Measurements from ENCODE around the gene P2RX2. TPM values are rescaled to one million over a fixed set of nuclear protein-coding genes. Genes with fewer than 3 reads are reported as not detected.

P2RX2 gene
- total and polyA plus RNA-seq, 2 experiments from 2014 or later = not detected

DNA sequence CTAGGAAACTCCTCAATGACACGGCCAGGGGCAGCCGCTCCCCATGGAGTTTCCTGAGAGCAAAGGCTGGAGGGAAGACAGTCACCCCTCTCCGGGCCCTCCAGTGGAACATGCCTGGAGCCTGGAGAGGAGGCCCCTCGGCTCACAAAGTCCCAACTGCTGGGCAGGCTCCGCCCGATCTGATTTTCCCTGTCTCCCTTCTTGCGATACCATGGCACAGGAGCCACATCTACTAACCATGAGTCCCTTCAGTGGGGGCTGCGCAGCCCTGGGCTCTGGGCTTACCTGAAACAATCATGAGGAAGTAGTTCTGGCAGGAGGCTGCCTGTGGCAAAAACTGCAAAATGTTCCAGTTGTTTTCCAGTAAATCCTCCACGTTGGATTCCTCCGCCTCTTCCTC is 15.3 kb downstream of the P2RX2 start:
- H3K4me1 ChIP-seq (ENCODE audit: insufficient read depth) = no peaks in the 10 kb centered on the region
- no peak overlapping the region for H3K4me2 ChIP-seq
- peak; percentile 5 for DNase-seq (ENCODE audit: low spot score)
- no peak overlapping the region for H3K27ac ChIP-seq
- no peaks in the 10 kb centered on the region for H3K79me2 ChIP-seq
- H3K27me3 ChIP-seq = no peaks in the 10 kb centered on the region
- TF ChIP-seq EZH2phosphoT487 (IDR thresholded peaks at IDR 0.05; ENCODE audit: low read depth, severe bottlenecking, unreplicated experiment) (no peak), EZH2 (IDR thresholded peaks at IDR 0.05; ENCODE audit: borderline replicate concordance) (no peak)
- H3K36me3 ChIP-seq (replicated peaks; ENCODE audit: insufficient read depth, low read depth) = no peaks in the 10 kb centered on the region
- no peak overlapping the region for H2AFZ ChIP-seq
- H3K9me3 ChIP-seq (ENCODE audit: low read depth) = no peaks in the 10 kb centered on the region
- no peaks in the 10 kb centered on the region for H3K9me2 ChIP-seq (replicated peaks; ENCODE audit: insufficient read depth)
- no peaks in the 10 kb centered on the region for H4K20me1 ChIP-seq (ENCODE audit: insufficient read depth, poor library complexity, severe bottlenecking)
- no peak overlapping the region for H3K4me3 ChIP-seq
- 92% methylated on average over 10 of the region's 10 CpGs for WGBS (ENCODE audit: low lambda C conversion rate, missing lambda C conversion rate)

DNA sequence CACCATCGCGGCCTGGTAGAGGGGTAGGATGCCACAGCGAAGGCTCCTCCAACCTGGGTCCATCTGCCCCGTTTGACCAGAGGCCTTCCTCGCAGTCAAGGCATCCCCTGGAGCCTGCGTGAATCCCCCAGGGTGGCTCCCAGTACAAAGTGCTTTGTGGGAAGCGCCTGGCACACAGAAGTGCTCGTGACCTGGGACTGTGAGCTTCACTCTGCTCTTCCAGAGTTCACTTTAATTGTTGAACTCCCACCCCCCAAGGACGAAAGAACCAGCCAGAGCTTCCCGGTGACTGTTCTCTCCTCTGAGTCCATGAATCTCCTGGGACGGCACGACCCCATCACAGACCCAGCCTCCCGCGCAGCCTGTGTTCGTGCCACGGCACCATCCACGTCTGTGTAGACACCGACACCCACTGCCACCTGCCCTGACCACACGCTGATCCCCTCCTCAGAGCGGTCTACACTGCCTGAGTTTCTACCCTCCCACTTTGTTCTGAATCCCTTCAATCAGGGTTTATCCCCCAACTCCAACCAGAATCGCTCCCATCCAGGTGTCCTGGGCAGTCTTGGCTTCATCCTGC is 15.9 kb downstream of the P2RX2 start:
- no peak for DNase-seq (ENCODE audit: low spot score)
- Histone ChIP-seq H3K27me3 (no peaks in the 10 kb centered on the region), H3K4me2 (no peak overlapping the region), H3K27ac (no peak overlapping the region), H3K79me2 (no peaks in the 10 kb centered on the region), H3K4me3 (no peak overlapping the region), H3K9me2 (replicated peaks; ENCODE audit: insufficient read depth) (no peaks in the 10 kb centered on the region), H3K9me3 (ENCODE audit: low read depth) (no peaks in the 10 kb centered on the region), H4K20me1 (ENCODE audit: insufficient read depth, poor library complexity, severe bottlenecking) (no peaks in the 10 kb centered on the region), H3K4me1 (ENCODE audit: insufficient read depth) (no peaks in the 10 kb centered on the region), H3K36me3 (replicated peaks; ENCODE audit: insufficient read depth, low read depth) (no peaks in the 10 kb centered on the region), H2AFZ (no peak overlapping the region)
- no peak for TF ChIP-seq EZH2 (IDR thresholded peaks at IDR 0.05; ENCODE audit: borderline replicate concordance)
- no peak for TF ChIP-seq EZH2phosphoT487 (IDR thresholded peaks at IDR 0.05; ENCODE audit: low read depth, severe bottlenecking, unreplicated experiment)
- TF ChIP-seq, protein P1, sequence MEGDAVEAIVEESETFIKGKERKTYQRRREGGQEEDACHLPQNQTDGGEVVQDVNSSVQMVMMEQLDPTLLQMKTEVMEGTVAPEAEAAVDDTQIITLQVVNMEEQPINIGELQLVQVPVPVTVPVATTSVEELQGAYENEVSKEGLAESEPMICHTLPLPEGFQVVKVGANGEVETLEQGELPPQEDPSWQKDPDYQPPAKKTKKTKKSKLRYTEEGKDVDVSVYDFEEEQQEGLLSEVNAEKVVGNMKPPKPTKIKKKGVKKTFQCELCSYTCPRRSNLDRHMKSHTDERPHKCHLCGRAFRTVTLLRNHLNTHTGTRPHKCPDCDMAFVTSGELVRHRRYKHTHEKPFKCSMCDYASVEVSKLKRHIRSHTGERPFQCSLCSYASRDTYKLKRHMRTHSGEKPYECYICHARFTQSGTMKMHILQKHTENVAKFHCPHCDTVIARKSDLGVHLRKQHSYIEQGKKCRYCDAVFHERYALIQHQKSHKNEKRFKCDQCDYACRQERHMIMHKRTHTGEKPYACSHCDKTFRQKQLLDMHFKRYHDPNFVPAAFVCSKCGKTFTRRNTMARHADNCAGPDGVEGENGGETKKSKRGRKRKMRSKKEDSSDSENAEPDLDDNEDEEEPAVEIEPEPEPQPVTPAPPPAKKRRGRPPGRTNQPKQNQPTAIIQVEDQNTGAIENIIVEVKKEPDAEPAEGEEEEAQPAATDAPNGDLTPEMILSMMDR (IDR thresholded peaks at IDR 0.05; ENCODE audit: poor library complexity) = no peak
- WGBS (ENCODE audit: low lambda C conversion rate, missing lambda C conversion rate) = 97% methylated on average over 21 of the region's 21 CpGs

DNA sequence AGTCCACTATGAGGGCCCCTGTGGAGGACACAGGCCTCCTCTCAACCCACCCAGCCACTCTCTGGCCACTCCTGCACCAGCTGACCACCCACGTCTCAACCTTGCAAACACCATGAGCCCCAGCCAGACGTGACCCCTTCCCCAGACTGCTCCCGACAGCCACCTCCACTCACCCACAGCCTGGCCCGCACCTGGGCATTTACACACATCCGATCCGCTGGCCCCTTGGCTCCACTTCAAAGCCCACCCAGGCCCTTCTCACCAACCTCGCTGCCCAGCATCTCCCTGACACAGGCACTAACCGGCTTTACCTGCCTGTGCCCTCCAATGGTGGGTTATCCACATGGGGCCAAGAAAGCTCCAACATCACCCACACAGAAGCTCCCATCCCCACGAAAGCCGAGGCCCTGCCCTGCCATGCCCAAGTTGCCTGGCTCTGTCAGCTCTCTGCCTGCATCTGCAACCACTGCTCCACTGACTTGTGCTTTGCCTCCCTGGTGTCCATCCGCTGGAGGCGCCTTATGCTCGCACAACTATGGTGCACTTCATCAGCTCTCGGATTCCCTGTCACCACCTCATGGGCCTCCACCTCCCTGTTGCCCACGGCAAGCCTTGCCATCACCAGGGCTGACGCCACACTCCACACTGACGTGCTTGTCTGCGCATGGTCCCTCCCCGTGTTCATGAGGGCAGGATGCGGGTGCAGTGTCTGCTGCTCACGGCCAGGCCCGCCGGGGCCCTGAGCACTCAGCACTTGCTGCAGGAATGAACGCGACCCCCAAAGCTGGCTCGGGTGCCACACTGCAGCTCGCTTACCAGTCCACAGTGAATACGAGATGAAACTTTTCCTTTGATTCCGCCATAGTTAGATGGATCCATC is 16.7 kb downstream of the P2RX2 start:
- DNase-seq (ENCODE audit: low spot score) = no peak
- Histone ChIP-seq H3K4me1 (ENCODE audit: insufficient read depth) (no peaks in the 10 kb centered on the region), H3K9me3 (ENCODE audit: low read depth) (no peaks in the 10 kb centered on the region), H3K4me3 (no peak overlapping the region), H3K79me2 (no peaks in the 10 kb centered on the region), H3K36me3 (replicated peaks; ENCODE audit: insufficient read depth, low read depth) (no peaks in the 10 kb centered on the region), H2AFZ (no peak overlapping the region), H3K27me3 (no peaks in the 10 kb centered on the region), H3K27ac (no peak overlapping the region), H3K4me2 (no peak overlapping the region), H3K9me2 (replicated peaks; ENCODE audit: insufficient read depth) (no peaks in the 10 kb centered on the region), H4K20me1 (ENCODE audit: insufficient read depth, poor library complexity, severe bottlenecking) (no peaks in the 10 kb centered on the region)
- 97% methylated on average over 29 of the region's 29 CpGs for WGBS (ENCODE audit: low lambda C conversion rate, missing lambda C conversion rate)
- TF ChIP-seq EZH2 (IDR thresholded peaks at IDR 0.05; ENCODE audit: borderline replicate concordance) (no peak), EZH2phosphoT487 (IDR thresholded peaks at IDR 0.05; ENCODE audit: low read depth, severe bottlenecking, unreplicated experiment) (no peak)
- TF ChIP-seq, protein P1 (IDR thresholded peaks at IDR 0.05; ENCODE audit: poor library complexity) = no peak

DNA sequence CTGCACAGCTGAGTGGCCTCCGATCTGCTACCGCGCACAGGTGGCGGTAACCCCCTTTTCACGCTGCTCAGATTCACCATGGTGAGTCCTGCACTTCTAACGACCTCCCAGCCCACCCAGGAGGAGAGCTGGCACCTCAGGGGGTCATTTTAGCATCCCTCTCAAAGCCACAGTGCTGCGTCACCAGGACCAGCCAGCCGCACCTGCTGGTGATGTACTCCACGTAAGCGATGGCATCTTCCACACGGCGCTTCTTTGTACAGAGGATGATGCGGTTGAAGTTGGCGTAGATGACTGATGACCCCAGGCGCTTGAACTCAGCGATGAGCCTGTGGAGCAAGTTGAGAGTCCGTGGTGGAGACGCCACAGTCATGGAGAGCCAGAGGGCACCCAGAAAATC is 19.2 kb downstream of the P2RX2 start:
- Histone ChIP-seq H3K4me2 (peak overlapping the region; percentile 7), H3K79me2 (no peaks in the 10 kb centered on the region), H2AFZ (no peak overlapping the region), H3K9me3 (ENCODE audit: low read depth) (no peaks in the 10 kb centered on the region), H3K4me1 (ENCODE audit: insufficient read depth) (no peaks in the 10 kb centered on the region), H3K36me3 (replicated peaks; ENCODE audit: insufficient read depth, low read depth) (no peaks in the 10 kb centered on the region), H3K27me3 (no peaks in the 10 kb centered on the region), H4K20me1 (ENCODE audit: insufficient read depth, poor library complexity, severe bottlenecking) (no peaks in the 10 kb centered on the region), H3K27ac (peak overlapping the region; percentile 14), H3K4me3 (no peak overlapping the region), H3K9me2 (replicated peaks; ENCODE audit: insufficient read depth) (no peaks in the 10 kb centered on the region)
- no peak for DNase-seq (ENCODE audit: low spot score)
- TF ChIP-seq EZH2phosphoT487 (IDR thresholded peaks at IDR 0.05; ENCODE audit: low read depth, severe bottlenecking, unreplicated experiment) (no peak), EZH2 (IDR thresholded peaks at IDR 0.05; ENCODE audit: borderline replicate concordance) (no peak)
- TF ChIP-seq, protein P1 (IDR thresholded peaks at IDR 0.05; ENCODE audit: poor library complexity) = no peak
- WGBS (ENCODE audit: low lambda C conversion rate, missing lambda C conversion rate) = 91% methylated on average over 18 of the region's 18 CpGs

Data from hepatocyte (in vitro differentiated cells).